K562 (cell line): ENCODE results near the gene EGFL6. TPM values are rescaled to one million over a fixed set of nuclear protein-coding genes. Genes with fewer than 3 reads are reported as not detected.

Experiments used
- ATAC-seq: fragments of 200-7000 bp; cut with Tn5 transposase; 3 replicates; pipeline ENCODE4 v1.9.1; 2020; ENCODE audit warnings: moderate library complexity
- BruUV-seq: library from RNA; stranded (reverse); fragments of 400-500 nt; replicated peaks from 2 replicates; lab custom pipeline; 2021; lab: Mats Ljungman, UMichigan
- CTCF ChIA-PET: fragments of 300-600 bp; formaldehyde crosslinking; extraction: SDS; loops from one replicate; lab custom pipeline; 2021; ENCODE audit warnings: low intra/inter-chr PET ratio; lab: Yijun Ruan, JAX
- POLR2A ChIA-PET: fragments of 300-600, 350-650 bp; sonication (Branson Sonifier 250); formaldehyde crosslinking; extraction: SDS; loops from one replicate; lab custom pipeline; 2021; ENCODE audit warnings: antibody characterized with exemption, inconsistent platforms; lab: Yijun Ruan, JAX
- DNase-seq, 4 experiments: peaks; one replicate each; pipeline versions ENCODE4 v3.0.0 to v3.0.0-alpha.2; 2011 to 2018; ENCODE audit warnings: low spot score in 3 of 4, mixed read lengths in 3 of 4; ENCODE audit errors: extremely low read depth in 1 of 4
- FAIRE-seq: peaks from 2 replicates; lab custom pipeline; 2011; peaks lifted over from hg19 to GRCh38; lab: Jason Lieb, UNC
- H2AFZ ChIP-seq: 2 replicates; pipeline ENCODE4 v1.6.0; 2011; ENCODE audit warnings: low read depth, low read length, control low read depth, inconsistent platforms
- H3K27ac ChIP-seq: fragments of 200-600 bp; 3 replicates; pipeline ENCODE4 v1.8.0; 2011; ENCODE audit warnings: low read depth, mild to moderate bottlenecking, control low read depth, inconsistent platforms, low read length, moderate library complexity, mixed read lengths; ENCODE audit errors: extremely low read depth
- H3K27me3 ChIP-seq, 2 experiments: fragments of 300-600 bp in 1 of 2; 2 replicates in 1 of 2; 3 replicates in 1 of 2; pipeline versions ENCODE4 v1.6.0 to v1.8.0; 2011; ENCODE audit warnings: inconsistent platforms in 2 of 2, low read length in 2 of 2, mild to moderate bottlenecking in 1 of 2, mixed read lengths in 1 of 2, moderate library complexity in 1 of 2; ENCODE audit not compliant: control insufficient read depth in 2 of 2, insufficient read depth in 2 of 2
- H3K36me3 ChIP-seq: fragments of 300-600 bp; 3 replicates; pipeline ENCODE4 v1.8.0; 2011; ENCODE audit warnings: mild to moderate bottlenecking, low read length, inconsistent platforms; ENCODE audit not compliant: control insufficient read depth, insufficient read depth
- H3K4me1 ChIP-seq, 2 experiments: fragments of 200-600 bp in 1 of 2; replicated peaks in 1 of 2; 2 replicates in 1 of 2; 3 replicates in 1 of 2; pipeline versions ENCODE4 v1.5.1 to v1.8.0; 2011; ENCODE audit warnings: inconsistent platforms in 2 of 2, low read length in 2 of 2, mild to moderate bottlenecking in 1 of 2, mixed read lengths in 1 of 2, moderate library complexity in 1 of 2; ENCODE audit not compliant: control insufficient read depth in 2 of 2, insufficient read depth in 2 of 2
- H3K4me2 ChIP-seq: 2 replicates; pipeline ENCODE4 v1.6.1; 2011; ENCODE audit warnings: low read length, control low read depth, inconsistent platforms, mixed read lengths; ENCODE audit not compliant: insufficient read depth
- H3K4me3 ChIP-seq: fragments of 200-600 bp; sonication (generic), shearing (Covaris generic); 2 replicates; pipeline ENCODE4 v1.5.1; 2016; ENCODE audit warnings: control low read depth, inconsistent platforms
- H3K79me2 ChIP-seq: fragments of 200-600 bp; 3 replicates; pipeline ENCODE4 v1.8.0; 2011; ENCODE audit warnings: low read length, inconsistent platforms; ENCODE audit not compliant: control insufficient read depth, insufficient read depth
- H3K9ac ChIP-seq, 2 experiments: 2 replicates each; pipeline versions ENCODE4 v1.6.0 to v1.6.1; 2011; ENCODE audit warnings: low read depth in 2 of 2, low read length in 2 of 2, control low read depth in 1 of 2, inconsistent platforms in 1 of 2, mild to moderate bottlenecking in 1 of 2, mixed read lengths in 1 of 2; ENCODE audit not compliant: insufficient read depth in 1 of 2
- H3K9me1 ChIP-seq: one replicate; pipeline ENCODE4 v1.6.0; 2011; ENCODE audit warnings: inconsistent platforms, mild to moderate bottlenecking, low read length, moderate library complexity; ENCODE audit not compliant: control insufficient read depth, insufficient read depth
- H3K9me3 ChIP-seq: replicated peaks from 2 replicates; pipeline ENCODE4 v1.5.1; 2011; ENCODE audit warnings: low read depth, low read length, inconsistent platforms; ENCODE audit not compliant: control insufficient read depth, insufficient read depth
- H4K20me1 ChIP-seq: replicated peaks from 2 replicates; pipeline ENCODE4 v1.6.1; 2011; ENCODE audit warnings: low read length, inconsistent platforms, mixed read lengths; ENCODE audit not compliant: control insufficient read depth, insufficient read depth
- ARID3A ChIP-seq: IDR thresholded peaks from 2 replicates; pipeline ENCODE4 v1.6.1; 2012; ENCODE audit warnings: low read depth, low read length, improper control_type of control experiment, borderline replicate concordance
- ETS2 ChIP-seq: IDR thresholded peaks from 2 replicates; pipeline ENCODE4 v1.6.1; 2016; ENCODE audit warnings: borderline replicate concordance, missing genetic modification characterization, mild to moderate bottlenecking, moderate library complexity, missing compliant biosample characterization; ENCODE audit not compliant: poor library complexity, severe bottlenecking
- NELFE ChIP-seq: IDR thresholded peaks from 2 replicates; pipeline ENCODE4 v1.6.1; 2011; ENCODE audit warnings: mild to moderate bottlenecking; ENCODE audit not compliant: insufficient read depth, insufficient read length
- NFIC ChIP-seq: fragments of 450-650 bp; IDR thresholded peaks from 2 replicates; pipeline ENCODE4 v1.6.1; 2017; ENCODE audit warnings: mild to moderate bottlenecking, inconsistent platforms
- PYGO2 ChIP-seq: fragments of 450-650 bp; IDR thresholded peaks from 2 replicates; pipeline ENCODE4 v1.6.1; 2016; ENCODE audit warnings: mild to moderate bottlenecking, missing genetic modification characterization, moderate library complexity, missing compliant biosample characterization
- SIX5 ChIP-seq, 2 experiments: IDR thresholded peaks; 2 replicates each; pipeline ENCODE4 v1.6.1; 2011; ENCODE audit warnings: low read length in 2 of 2, borderline replicate concordance in 1 of 2, low read depth in 1 of 2, mild to moderate bottlenecking in 1 of 2, moderate library complexity in 1 of 2; ENCODE audit not compliant: insufficient read depth in 1 of 2
- THRAP3 ChIP-seq: fragments of 450-650 bp; IDR thresholded peaks from 2 replicates; pipeline ENCODE4 v1.6.1; 2016; ENCODE audit warnings: mild to moderate bottlenecking, inconsistent platforms, borderline replicate concordance
- ZFP91 ChIP-seq: sonication (generic); formaldehyde crosslinking; IDR thresholded peaks from 2 replicates; pipeline ENCODE4 v1.8.0; 2022; ENCODE audit warnings: mild to moderate bottlenecking, missing genetic modification reagents
- ZNF124 ChIP-seq: sonication (generic); formaldehyde crosslinking; IDR thresholded peaks from 2 replicates; pipeline ENCODE4 v1.8.1; 2022; ENCODE audit warnings: missing genetic modification reagents
- ZNF280B ChIP-seq: fragments of 250-450 bp; sonication (Bioruptor Pico); IDR thresholded peaks from 2 replicates; pipeline ENCODE4 v1.5.1; 2021; ENCODE audit warnings: mild to moderate bottlenecking
- ZNF436 ChIP-seq: fragments of 250-450, 450-650 bp; sonication (Bioruptor Pico); formaldehyde crosslinking; IDR thresholded peaks from 2 replicates; pipeline ENCODE4 v1.7.0; 2020; ENCODE audit warnings: mild to moderate bottlenecking
- WGBS: fragments of 100-300 bp; shearing (Covaris generic); methylation state at CpG from one replicate; pipeline ENCODE4 v1.1.6; 2016; ENCODE audit warnings: low coverage, mixed read lengths; ENCODE audit not compliant: insufficient coverage; ENCODE audit errors: missing lambda C conversion rate; 5-methylcytosine and 5-hydroxymethylcytosine counted together
- in situ Hi-C: fragments of 300-500 bp; cut with MboI; formaldehyde crosslinking; loops from 4 replicates; pipeline ENCODE4 v1.15.0; 2018; ENCODE audit warnings: inconsistent platforms, mixed read lengths
- intact Hi-C: fragments of 100-400 bp; cut with micrococcal nuclease; formaldehyde crosslinking; loops from 2 replicates; pipeline ENCODE4 v1.14.2; 2022
- polyA plus RNA-seq, 8 experiments: library from polyadenylated mRNA; depleted of rRNA in 4 of 8; stranded (reverse) in 5 of 8; unstranded in 3 of 8; fragments of >200 nt; fragmentation: Nextera tagmentation in 2 of 8; fragmentation: Illumina TruSeq in 1 of 8; extraction: Ambion mirVana in 2 of 8; extraction: Trizol in 1 of 8; gene quantifications; 2 replicates each; pipeline versions ENCODE4 v1.2.1 to v1.2.3, GENCODE V29; 2011 to 2014; ENCODE audit warnings: inconsistent platforms in 1 of 8, missing spikeins in 1 of 8
- total RNA-seq, 7 experiments: library from RNA; depleted of rRNA in 6 of 7; stranded (reverse); fragments of >200 nt in 6 of 7; fragmentation: Illumina TruSeq in 2 of 7; extraction: Trizol in 2 of 7; gene quantifications; 2 replicates each; pipeline versions ENCODE4 v1.2.1 to v1.2.3, GENCODE V29; 2011 to 2021; ENCODE audit warnings: low replicate concordance in 1 of 7

Gene EGFL6
- total and polyA plus RNA-seq, 9 of the 15 experiments (the other 6 are each of a cell fraction or from before 2014, with no cell fraction given), result 0.01 TPM; not detected in 8

- ChIA-PET POLR2A (no interaction called here), CTCF (no interaction called here)
- no peaks in the 10 kb centered on the region for H3K79me2 ChIP-seq
- no peaks in the 10 kb centered on the region for H4K20me1 ChIP-seq
- in situ Hi-C loops, result loop anchor here (25.0 kb wide), 1 partner anchor 702 kb away; no protein-coding TSS in a partner anchor
- peaks cover 13% of the 10 kb centered on the region; the same call in 2 of the 3 replicates for H3K36me3 ChIP-seq
- BruUV-seq, result no TSS peak
- 33% methylated on average over 1 of the region's 3 CpGs for whole genome bisulfite sequencing
- H3K4me2 ChIP-seq, result no peak overlapping the region
- H3K27ac ChIP-seq, result no peak overlapping the region
- no peak for TF ChIP-seq SIX5 (IDR thresholded peaks at IDR 0.05; ENCODE audit: borderline replicate concordance in 1 of 2, insufficient read depth in 1 of 2, low read depth in 1 of 2, low read length in 2 of 2)
- no peak for TF ChIP-seq ZNF436
- intact Hi-C loops, result no loop called here
- H3K9ac ChIP-seq, result no peak overlapping the region
- H2AFZ ChIP-seq, result no peak overlapping the region
- no peak for DNase-seq
- no peaks in the 10 kb centered on the region; a peak in 1 of 5 replicates for H3K4me1 ChIP-seq
- no peaks in the 10 kb centered on the region for H3K27me3 ChIP-seq
- no peaks in the 10 kb centered on the region for H3K9me1 ChIP-seq
- no peaks in the 10 kb centered on the region for H3K9me3 ChIP-seq
- ATAC-seq, result no peak
- FAIRE-seq, result no peak
- no peak overlapping the region for H3K4me3 ChIP-seq
These were observed 94.6 kb downstream of the EGFL6 start for GRCh38 chrX:13664020-13664419.

GRCh38 chrX:13666836-13667235 is 97.4 kb downstream of the EGFL6 start:
- Histone ChIP-seq H3K9ac (no peak overlapping the region), H3K4me3 (no peak overlapping the region), H3K36me3 (peaks cover 11% of the 10 kb centered on the region; the same call in 2 of the 3 replicates), H3K9me3 (no peaks in the 10 kb centered on the region), H3K9me1 (no peaks in the 10 kb centered on the region), H4K20me1 (no peaks in the 10 kb centered on the region), H3K4me2 (no peak overlapping the region), H2AFZ (no peak overlapping the region), H3K4me1 (peaks cover 0 to 3% of the 10 kb centered on the region in 2 experiments; a peak in 3 of 5 replicates), H3K27ac (no peak overlapping the region), H3K79me2 (no peaks in the 10 kb centered on the region), H3K27me3 (no peaks in the 10 kb centered on the region)
- in situ Hi-C loops (loop anchor here (25.0 kb wide), 1 partner anchor 705 kb away; no protein-coding TSS in a partner anchor), intact Hi-C loops (no loop called here)
- ChIA-PET CTCF (no interaction called here), POLR2A (no interaction called here)
- WGBS, result 78% methylated on average over 3 of the region's 3 CpGs
- no peak for DNase-seq
- FAIRE-seq, result no peak
- ATAC-seq, result no peak
- no TSS peak for BruUV-seq
- TF ChIP-seq ZFP91 (no peak), THRAP3 (no peak), PYGO2 (tag) (no peak), ZNF124 (no peak), ZNF280B (CRISPR knock-in tag) (no peak), NFIC (no peak), NELFE (no peak), ARID3A (no peak), ETS2 (no peak)
